CD14-positive monocyte (primary cell): ENCODE results near the gene MOB1B. TPM values are rescaled to one million over a fixed set of nuclear protein-coding genes. Genes with fewer than 3 reads are reported as not detected.

Source experiments
- DNase-seq, 3 donors: peaks; one replicate each; pipeline ENCODE4 v3.0.0-alpha.2; 2011 to 2022
- H2AFZ ChIP-seq: 2 replicates; pipeline ENCODE4 v1.6.0; 2012; ENCODE audit warnings: mild to moderate bottlenecking, low read depth, low read length, inconsistent platforms; ENCODE audit not compliant: insufficient read depth, poor library complexity, severe bottlenecking
- H3K27ac ChIP-seq, 2 donors: 1 replicate in 1 of 2; 2 replicates in 1 of 2; pipeline ENCODE4 v1.5.1; 2012 to 2013; ENCODE audit warnings: low read length in 2 of 2, control low read depth in 1 of 2, inconsistent platforms in 1 of 2, low read depth in 1 of 2, mild to moderate bottlenecking in 1 of 2
- H3K27me3 ChIP-seq, 2 donors: one replicate each; pipeline versions ENCODE4 v1.6.0 to v1.6.1; 2011 to 2013; ENCODE audit warnings: low read length in 2 of 2; ENCODE audit not compliant: control insufficient read depth in 2 of 2, insufficient read depth in 2 of 2
- H3K36me3 ChIP-seq, 2 donors: replicated peaks in 1 of 2; 1 replicate in 1 of 2; 2 replicates in 1 of 2; pipeline versions ENCODE4 v1.5.1 to v1.6.1; 2012 to 2013; ENCODE audit warnings: low read length in 2 of 2, control low read depth in 1 of 2, inconsistent platforms in 1 of 2, mild to moderate bottlenecking in 1 of 2; ENCODE audit not compliant: insufficient read depth in 2 of 2, control insufficient read depth in 1 of 2
- H3K4me1 ChIP-seq, 2 donors: 1 replicate in 1 of 2; 2 replicates in 1 of 2; pipeline versions ENCODE4 v1.5.1 to v1.6.1; 2012 to 2013; ENCODE audit warnings: low read length in 2 of 2, control low read depth in 1 of 2, inconsistent platforms in 1 of 2, mild to moderate bottlenecking in 1 of 2, moderate library complexity in 1 of 2; ENCODE audit not compliant: insufficient read depth in 2 of 2, control insufficient read depth in 1 of 2
- H3K4me2 ChIP-seq: replicated peaks from 2 replicates; pipeline ENCODE3; 2012; ENCODE audit warnings: low read length, moderate library complexity, mild to moderate bottlenecking; ENCODE audit not compliant: poor library complexity, severe bottlenecking; ENCODE audit errors: extremely low read depth
- H3K4me3 ChIP-seq, 3 experiments: fragments of 200-600 bp in 1 of 3; sonication (generic) in 1 of 3; replicated peaks in 1 of 3; 1 replicate in 2 of 3; 2 replicates in 1 of 3; pipeline ENCODE4 v1.5.1; 2011 to 2013; ENCODE audit warnings: low read length in 3 of 3, mild to moderate bottlenecking in 3 of 3, control low read depth in 2 of 3, low read depth in 2 of 3, inconsistent platforms in 1 of 3, moderate library complexity in 1 of 3
- H3K79me2 ChIP-seq: 2 replicates; pipeline ENCODE4 v1.6.0; 2012; ENCODE audit warnings: mild to moderate bottlenecking, control low read depth, inconsistent platforms, low read length, moderate library complexity; ENCODE audit not compliant: insufficient read depth
- H3K9ac ChIP-seq: 2 replicates; pipeline ENCODE4 v1.6.0; 2017; ENCODE audit warnings: low read length, mild to moderate bottlenecking; ENCODE audit not compliant: insufficient read depth, poor library complexity, severe bottlenecking
- H3K9me3 ChIP-seq, 2 donors: replicated peaks in 1 of 2; 1 replicate in 1 of 2; 2 replicates in 1 of 2; pipeline versions ENCODE4 v1.5.1 to v1.6.1; 2012 to 2013; ENCODE audit warnings: low read length in 2 of 2, control low read depth in 1 of 2; ENCODE audit not compliant: control insufficient read depth in 1 of 2, insufficient read depth in 1 of 2
- H4K20me1 ChIP-seq: 2 replicates; pipeline ENCODE4 v1.6.0; 2012; ENCODE audit warnings: mild to moderate bottlenecking, low read length, control low read depth, moderate library complexity; ENCODE audit not compliant: insufficient read depth
- H3K27ac Mint-ChIP-seq, 7 donors: one replicate each; pipeline ENCODE4 v1.8.0; 2020; ENCODE audit warnings: mild to moderate bottlenecking in 7 of 7, mixed read lengths in 7 of 7, moderate library complexity in 6 of 7, inconsistent platforms in 2 of 7
- H3K27me3 Mint-ChIP-seq, 3 donors: one replicate each; pipeline ENCODE4 v1.8.0; 2021 to 2022; ENCODE audit warnings: low read depth in 3 of 3, mild to moderate bottlenecking in 3 of 3, mixed read lengths in 3 of 3, moderate library complexity in 3 of 3, inconsistent platforms in 1 of 3
- H3K36me3 Mint-ChIP-seq, 2 donors: one replicate each; pipeline ENCODE4 v1.8.0; 2020; ENCODE audit warnings: mixed read lengths in 2 of 2, inconsistent platforms in 1 of 2, mild to moderate bottlenecking in 1 of 2
- H3K4me1 Mint-ChIP-seq: one replicate; pipeline ENCODE4 v1.8.0; 2020; ENCODE audit warnings: mild to moderate bottlenecking, mixed read lengths
- H3K4me3 Mint-ChIP-seq, 2 donors: one replicate each; pipeline ENCODE4 v1.8.0; 2020; ENCODE audit warnings: mild to moderate bottlenecking in 2 of 2, mixed read lengths in 2 of 2, moderate library complexity in 1 of 2
- H3K9me3 Mint-ChIP-seq, 7 donors: one replicate each; pipeline ENCODE4 v1.8.0; 2020 to 2022; ENCODE audit warnings: mixed read lengths in 7 of 7, mild to moderate bottlenecking in 6 of 7, moderate library complexity in 6 of 7, inconsistent platforms in 2 of 7
- CTCF ChIP-seq: fragments of 200-600 bp; IDR thresholded peaks from one replicate; pipeline ENCODE4 v1.8.0; 2022; ENCODE audit warnings: antibody characterized with exemption, mild to moderate bottlenecking
- WGBS: methylation state at CpG from one replicate; pipeline ENCODE4 v1.1.5; 2013; ENCODE audit warnings: missing lambda C conversion rate; ENCODE audit not compliant: insufficient coverage; 5-methylcytosine and 5-hydroxymethylcytosine counted together
- intact Hi-C, 2 donors: fragments of 100-400 bp; cut with micrococcal nuclease; formaldehyde crosslinking; loops; one replicate each; pipeline versions ENCODE4 v1.15.0 to v1.15.1; 2023
- polyA plus RNA-seq, 3 donors: library from polyadenylated mRNA; depleted of rRNA in 1 of 3; unstranded in 2 of 3; stranded (reverse) in 1 of 3; fragments of 300-500 nt in 2 of 3; fragments of >200 nt in 1 of 3; fragmentation: Illumina TruSeq in 2 of 3; gene quantifications; 1 replicate in 2 of 3; 2 replicates in 1 of 3; pipeline ENCODE4 v1.2.3, GENCODE V29; 2012 to 2021

MOB1B gene
- polyA plus RNA-seq, 3 donors = 3.9 to 10.7 (median 7.0) TPM

GRCh38 chr4:70901607-70901983 lies 574 bp upstream of the MOB1B start:
- peak overlapping the region; percentile 97 for H2AFZ ChIP-seq
- no peaks in the 10 kb centered on the region for H3K27me3 ChIP-seq
- peaks cover 50% of the 10 kb centered on the region for H3K79me2 ChIP-seq
- WGBS = 0% methylated on average over 5 of the region's 8 CpGs
- no peaks in the 10 kb centered on the region for H3K9me3 ChIP-seq
- H3K4me3 ChIP-seq = peak overlapping the region; percentile 63 to 98 (median 87)
- H3K4me2 ChIP-seq = peak overlapping the region; percentile 91
- H3K27ac ChIP-seq = peak overlapping the region; percentile 53 to 84
- Mint-ChIP-seq H3K4me1 (peaks cover 34% of the 10 kb centered on the region), H3K4me3 (peak overlapping the region; percentile 100), H3K27me3 (no peaks in the 10 kb centered on the region), H3K27ac (peak overlapping the region in 6 of 7 donors; percentile 34 to 93 (median 86)), H3K36me3 (peaks cover 13 to 15% of the 10 kb centered on the region in 2 donors), H3K9me3 (peaks cover 0 to 3% (median 0%) of the 10 kb centered on the region in 7 donors)
- peaks cover 32% of the 10 kb centered on the region for H4K20me1 ChIP-seq
- DNase-seq = no peak
- no peak for TF ChIP-seq CTCF
- H3K9ac ChIP-seq = peak overlapping the region; percentile 81
- intact Hi-C loops = loop anchor here in 1 of 2 donors (10.0 kb wide), 1 partner anchor 93 kb away; the partner anchor contains the start of gene DCK
- peaks cover 13 to 26% of the 10 kb centered on the region in 2 donors for H3K4me1 ChIP-seq
- H3K36me3 ChIP-seq = peaks cover 4 to 16% of the 10 kb centered on the region in 2 donors

DNA sequence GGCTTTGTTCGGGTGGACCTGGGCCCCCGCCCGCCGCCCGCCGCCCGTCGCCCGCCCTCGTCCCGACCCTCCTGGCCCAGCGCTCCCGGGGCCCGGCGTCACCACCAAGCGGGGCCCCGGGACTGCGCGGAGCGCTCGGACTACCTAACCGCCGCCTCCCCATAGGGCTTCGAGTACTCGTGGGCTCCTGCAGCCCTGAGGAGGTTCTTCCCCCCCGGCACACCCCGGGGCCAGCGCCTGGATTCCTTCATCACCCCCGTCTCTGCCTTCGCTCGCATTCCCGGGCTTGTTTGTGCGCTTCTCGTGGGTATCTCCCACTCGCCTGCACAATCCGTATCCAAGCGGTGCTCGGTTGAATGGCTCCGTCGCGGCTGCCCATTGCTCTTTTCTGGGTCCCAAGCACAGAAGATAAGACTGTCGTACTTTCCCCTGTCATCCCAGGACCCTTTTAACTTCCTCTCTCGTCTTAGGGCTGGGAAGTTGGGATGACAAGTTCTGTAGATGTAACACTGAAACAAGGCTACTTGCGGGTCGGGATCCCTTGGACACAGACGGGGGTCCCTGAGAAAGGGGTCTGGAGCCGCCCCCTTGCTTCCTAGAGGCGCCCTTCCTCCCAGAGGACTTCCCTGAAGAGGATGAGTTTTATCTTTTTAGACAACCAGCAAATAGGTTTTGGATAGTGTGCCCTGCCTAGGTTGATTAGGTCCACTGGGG lies 565 bp downstream of the MOB1B start:
- peak overlapping the region; percentile 81 for H3K9ac ChIP-seq
- Mint-ChIP-seq H3K4me1 (peaks cover 39% of the 10 kb centered on the region), H3K36me3 (peaks cover 19% of the 10 kb centered on the region in 2 donors), H3K27ac (peak overlapping the region; percentile 78 to 93 (median 90)), H3K9me3 (peaks cover 0 to 3% (median 0%) of the 10 kb centered on the region in 7 donors), H3K4me3 (peak overlapping the region; percentile 100), H3K27me3 (no peaks in the 10 kb centered on the region)
- 0% methylated on average over 42 of the region's 48 CpGs for WGBS
- DNase-seq = peak in 2 of 3 donors; percentile 20 to 36
- TF ChIP-seq CTCF = peak; percentile 15
- peaks cover 62% of the 10 kb centered on the region for H3K79me2 ChIP-seq
- H4K20me1 ChIP-seq = peaks cover 43% of the 10 kb centered on the region
- peaks cover 4 to 23% of the 10 kb centered on the region in 2 donors for H3K36me3 ChIP-seq
- H3K9me3 ChIP-seq = no peaks in the 10 kb centered on the region
- intact Hi-C loops = loop anchor here in 1 of 2 donors (10.0 kb wide), 1 partner anchor 92 kb away; the partner anchor contains the start of gene DCK
- peak overlapping the region; percentile 63 to 98 (median 87) for H3K4me3 ChIP-seq
- H3K4me2 ChIP-seq = peak overlapping the region; percentile 91
- peak overlapping the region; percentile 97 for H2AFZ ChIP-seq
- H3K27ac ChIP-seq = peak overlapping the region; percentile 53 to 84
- H3K4me1 ChIP-seq = peaks cover 13 to 26% of the 10 kb centered on the region in 2 donors
- H3K27me3 ChIP-seq = no peaks in the 10 kb centered on the region
